Esophagus squamous epithelium (tissue), 5 donors: ENCODE measurements around the gene TPT1. TPM values are rescaled to one million over a fixed set of nuclear protein-coding genes. Genes with fewer than 3 reads are reported as not detected.

Experiments
- DNase-seq: peaks from one replicate; lab custom pipeline; 2025; lab: John Stamatoyannopoulos, UW
- H3K27ac ChIP-seq, 4 donors: fragments of 200-600 bp; sonication (generic); one replicate each; pipeline ENCODE4 v1.5.1; 2016 to 2019; ENCODE audit warnings: mild to moderate bottlenecking in 1 of 4
- H3K27me3 ChIP-seq, 4 donors: fragments of 200-600 bp; sonication (generic); 1 replicate in 3 of 4; 2 replicates in 1 of 4; pipeline versions ENCODE4 v1.5.1 to v1.6.0; 2017 to 2021; ENCODE audit warnings: antibody characterized with exemption in 1 of 4
- H3K36me3 ChIP-seq, 3 donors: fragments of 200-600 bp; sonication (generic); one replicate each; pipeline ENCODE4 v1.5.1; 2016 to 2019
- H3K4me1 ChIP-seq, 3 donors: fragments of 200-600 bp; sonication (generic); one replicate each; pipeline ENCODE4 v1.5.1; 2017 to 2019
- H3K4me3 ChIP-seq, 4 donors: fragments of 200-600 bp; sonication (generic); 1 replicate in 3 of 4; 2 replicates in 1 of 4; pipeline ENCODE4 v1.5.1; 2016 to 2019; ENCODE audit warnings: mild to moderate bottlenecking in 2 of 4, moderate library complexity in 1 of 4
- H3K9me3 ChIP-seq, 3 donors: fragments of 200-600 bp; sonication (generic); one replicate each; pipeline ENCODE4 v1.5.1; 2016 to 2019
- CTCF ChIP-seq, 6 experiments: fragments of 450-650 bp in 4 of 6; fragments of 200-600 bp in 2 of 6; sonication (generic) in 2 of 6; IDR thresholded peaks; one replicate each; pipeline ENCODE4 v1.5.1; 2016 to 2019; ENCODE audit warnings: antibody characterized with exemption in 6 of 6, mild to moderate bottlenecking in 4 of 6, moderate library complexity in 4 of 6
- POLR2A ChIP-seq, 4 donors: fragments of 450-650 bp; IDR thresholded peaks; one replicate each; pipeline ENCODE4 v1.6.1; 2017; ENCODE audit warnings: antibody characterized with exemption in 4 of 4, mild to moderate bottlenecking in 4 of 4, moderate library complexity in 3 of 4
- WGBS, 2 donors: methylation state at CpG; one replicate each; pipeline ENCODE4 v1.1.5; 2018; 5-methylcytosine and 5-hydroxymethylcytosine counted together
- intact Hi-C: fragments of 100-400 bp; cut with DNase I; formaldehyde crosslinking; loops from one replicate; pipeline ENCODE4 v1.15.0; 2022
- total RNA-seq, 4 donors: library from RNA; depleted of rRNA; stranded (reverse); fragments of >200 nt; gene quantifications; one replicate each; pipeline ENCODE4 v1.1.0, GENCODE V29; 2016
- donor health status: DM: yes; HTN: yes; CAD: no.

TPT1 gene
- total RNA-seq, 4 donors from 2014 or later = 2,183 to 3,899 (median 2,784) TPM

GRCh38 chr13:45362939-45363338 is 22.0 kb upstream of the TPT1 start:
- H3K4me1 ChIP-seq = peaks cover 3 to 46% (median 12%) of the 10 kb centered on the region in 3 donors
- H3K9me3 ChIP-seq = no peaks in the 10 kb centered on the region
- intact Hi-C loops = no loop called here
- H3K4me3 ChIP-seq = no peak overlapping the region
- no peak overlapping the region for H3K27ac ChIP-seq
- no peak for DNase-seq
- 83% methylated on average over 1 of the region's 2 CpGs; no CpG with 5 or more reads in 1 of the 2 donors for WGBS, 2 donors
- TF ChIP-seq CTCF (IDR thresholded peaks at IDR 0.05) (no peak), POLR2A (IDR thresholded peaks at IDR 0.05) (no peak)
- H3K27me3 ChIP-seq = no peaks in the 10 kb centered on the region
- H3K36me3 ChIP-seq = peaks cover 0 to 23% (median 0%) of the 10 kb centered on the region in 3 donors

- Histone ChIP-seq H3K36me3 (peaks cover 0 to 35% (median 0%) of the 10 kb centered on the region in 3 donors), H3K27me3 (no peaks in the 10 kb centered on the region), H3K27ac (peak overlapping the region in 3 of 4 donors; percentile 11 to 27 (median 21)), H3K4me3 (no peak overlapping the region), H3K4me1 (peaks cover 3 to 34% (median 6%) of the 10 kb centered on the region in 3 donors), H3K9me3 (no peaks in the 10 kb centered on the region)
- intact Hi-C loops = no loop called here
- no peak for DNase-seq
- TF ChIP-seq CTCF (IDR thresholded peaks at IDR 0.05) (no peak), POLR2A (IDR thresholded peaks at IDR 0.05) (no peak)
- WGBS, 2 donors = 66 to 83% methylated on average over 14 of the region's 14 CpGs
Measured at GRCh38 chr13:45361596-45362206, 20.7 kb upstream of the TPT1 start.

- Histone ChIP-seq H3K9me3 (no peaks in the 10 kb centered on the region), H3K4me1 (peaks cover 0 to 14% (median 0%) of the 10 kb centered on the region in 3 donors), H3K27me3 (no peaks in the 10 kb centered on the region), H3K36me3 (peaks cover 0 to 74% (median 0%) of the 10 kb centered on the region in 3 donors), H3K4me3 (no peak overlapping the region), H3K27ac (peak overlapping the region in 2 of 4 donors; percentile 36 to 48)
- TF ChIP-seq CTCF (IDR thresholded peaks at IDR 0.05) = no peak
- TF ChIP-seq POLR2A (IDR thresholded peaks at IDR 0.05) = no peak
- no peak for DNase-seq
- intact Hi-C loops = no loop called here
- 66 to 80% methylated on average over 5 to 7 of the region's 7 CpGs for whole genome bisulfite sequencing, 2 donors
Measured at GRCh38 chr13:45356966-45357672, 16.1 kb upstream of the TPT1 start.

- no peak overlapping the region for H3K4me3 ChIP-seq
- intact Hi-C loops = no loop called here
- H3K9me3 ChIP-seq = no peaks in the 10 kb centered on the region
- no peak overlapping the region for H3K27ac ChIP-seq
- peaks cover 0 to 9% (median 0%) of the 10 kb centered on the region in 3 donors for H3K4me1 ChIP-seq
- TF ChIP-seq POLR2A (IDR thresholded peaks at IDR 0.05) = no peak
- TF ChIP-seq CTCF (IDR thresholded peaks at IDR 0.05) = no peak
- H3K27me3 ChIP-seq = no peaks in the 10 kb centered on the region
- WGBS, 2 donors = 86 to 91% methylated on average over 1 of the region's 1 CpG
- H3K36me3 ChIP-seq = peaks cover 0 to 93% (median 0%) of the 10 kb centered on the region in 3 donors
- DNase-seq = no peak
Measured at GRCh38 chr13:45353895-45354294, 12.9 kb upstream of the TPT1 start.

- peaks cover 0 to 98% (median 0%) of the 10 kb centered on the region in 3 donors for H3K36me3 ChIP-seq
- H3K27ac ChIP-seq = peak overlapping the region; percentile 44 to 75 (median 65)
- H3K4me1 ChIP-seq = peaks cover 0 to 9% (median 0%) of the 10 kb centered on the region in 3 donors
- no peak overlapping the region for H3K4me3 ChIP-seq
- intact Hi-C loops = no loop called here
- H3K9me3 ChIP-seq = no peaks in the 10 kb centered on the region
- 30 to 63% methylated on average over 6 to 9 of the region's 10 CpGs for WGBS, 2 donors
- H3K27me3 ChIP-seq = no peaks in the 10 kb centered on the region
- DNase-seq = no peak
- TF ChIP-seq POLR2A (IDR thresholded peaks at IDR 0.05) = no peak
Measured at GRCh38 chr13:45352031-45352430, 11.0 kb upstream of the TPT1 start.
